Stimulated activated naive CD8-positive, alpha-beta T cell treated with anti-CD3 and anti-CD28 coated beads, Interleukin-15, amount 100 ng/mL, for 72 hours (primary cell): Measurements from ENCODE around the gene GPR55.
A peak's percentile ranks its signal among the peaks of the same experiment; 100 is the strongest.
"Not testable (repeated sequence)": the region's sequence is repeated elsewhere in the genome, so short reads cannot be mapped to it uniquely, and the experiment has no call there.

ENCODE experiments used
- ATAC-seq: fragments of 150-1000 bp; cut with Tn5 transposase; 2 replicates; pipeline ENCODE4 v1.10.0; 2021; ENCODE audit warnings: mild to moderate bottlenecking, moderate library complexity
- DNase-seq, 2 donors: peaks; one replicate each; pipeline ENCODE4 v3.0.0; 2021 to 2022
- H3K27ac Mint-ChIP-seq, 2 donors: one replicate each; pipeline ENCODE4 v1.8.0; 2022; ENCODE audit warnings: mild to moderate bottlenecking in 2 of 2, mixed read lengths in 2 of 2, moderate library complexity in 2 of 2
- H3K27me3 Mint-ChIP-seq: one replicate; pipeline ENCODE4 v1.8.0; 2022; ENCODE audit warnings: mixed read lengths
- H3K4me1 Mint-ChIP-seq: one replicate; pipeline ENCODE4 v1.8.0; 2022; ENCODE audit warnings: mild to moderate bottlenecking, mixed read lengths
- H3K4me3 Mint-ChIP-seq, 2 donors: one replicate each; pipeline ENCODE4 v1.8.0; 2022; ENCODE audit warnings: mild to moderate bottlenecking in 2 of 2, mixed read lengths in 2 of 2, moderate library complexity in 1 of 2
- H3K9me3 Mint-ChIP-seq, 2 donors: one replicate each; pipeline ENCODE4 v1.8.0; 2022; ENCODE audit warnings: mixed read lengths in 2 of 2

Gene GPR55

GRCh38 chr2:230941202-230942180 lies 16.4 kb upstream of the GPR55 start:
- Mint-ChIP-seq H3K9me3 (no peaks in the 10 kb centered on the region), H3K27ac (peak overlapping the region in 1 of 2 donors; percentile 27)

DNA sequence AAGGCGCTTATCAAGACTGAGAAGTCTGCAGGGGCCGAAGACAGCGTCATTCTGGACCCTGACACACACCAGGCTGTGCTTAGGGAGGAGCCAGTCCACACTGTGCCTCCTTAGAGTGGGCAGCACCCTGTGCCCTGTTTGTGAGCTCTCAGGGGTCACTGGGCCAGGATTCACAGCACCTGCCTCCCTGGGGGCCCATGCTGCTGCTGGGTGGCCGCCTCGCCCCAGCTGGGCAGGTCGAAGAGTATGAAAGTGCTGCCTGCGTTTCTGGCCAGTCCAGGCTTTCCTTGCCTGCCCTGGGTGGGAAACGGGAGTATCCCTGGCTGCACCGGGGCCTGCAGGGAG lies 15.4 kb upstream of the GPR55 start:
- Mint-ChIP-seq H3K9me3 (peaks cover 8 to 9% of the 10 kb centered on the region in 2 donors), H3K27ac (no peak overlapping the region), H3K27me3 (no peaks in the 10 kb centered on the region), H3K4me1 (peaks cover 51% of the 10 kb centered on the region), H3K4me3 (no peak overlapping the region)
- DNase-seq = no peak
- ATAC-seq = no peak

More at GRCh38 chr2:230941202-230942180, 16.4 kb upstream of the GPR55 start:
- peaks cover 60% of the 10 kb centered on the region for H3K4me1 Mint-ChIP-seq
- H3K4me3 Mint-ChIP-seq = no peak overlapping the region
- no peaks in the 10 kb centered on the region for H3K27me3 Mint-ChIP-seq
- no peak for DNase-seq
- no peak for ATAC-seq

DNA sequence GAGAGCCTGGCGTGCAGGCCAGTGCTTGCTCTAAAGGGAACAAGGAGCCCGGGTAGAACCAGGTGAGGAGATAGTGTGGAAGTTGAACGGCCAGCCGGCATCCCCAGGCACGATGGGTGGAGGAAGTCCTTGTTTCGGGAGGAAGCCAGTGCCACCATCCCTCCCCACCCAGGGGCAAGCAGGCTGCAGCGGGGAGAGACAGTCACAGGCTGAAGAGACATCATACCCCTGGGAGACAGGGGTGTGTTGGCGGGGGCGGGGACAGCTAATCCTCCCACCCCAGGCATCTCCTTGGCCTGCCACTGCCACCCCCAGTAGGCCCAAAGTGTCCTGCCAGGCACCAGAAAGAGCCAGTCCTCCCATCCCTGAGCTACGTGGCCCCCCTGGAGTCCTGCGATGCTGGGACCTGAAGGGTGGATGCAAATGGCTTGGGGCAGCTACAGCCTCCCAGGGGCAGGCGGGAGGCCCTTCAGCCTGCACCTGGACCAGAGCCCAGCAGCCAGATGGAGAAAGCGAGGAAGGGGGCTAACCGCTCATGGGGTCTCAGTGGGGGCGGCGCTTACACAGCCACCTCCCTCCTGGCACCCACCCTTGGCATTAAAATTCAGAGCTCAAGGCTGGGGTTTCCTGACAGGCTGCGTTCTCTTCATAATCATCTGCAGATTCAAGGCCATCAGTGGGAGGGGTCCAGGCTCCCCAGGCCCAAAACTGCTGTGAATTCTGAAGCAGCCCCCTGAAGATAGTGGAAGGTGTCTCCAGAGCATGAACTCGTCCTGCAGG lies 14.8 kb upstream of the GPR55 start:
- no peaks in the 10 kb centered on the region for H3K27me3 Mint-ChIP-seq
- H3K4me3 Mint-ChIP-seq = no peak overlapping the region
- H3K27ac Mint-ChIP-seq = peak overlapping the region in 1 of 2 donors; percentile 22
- no peak for ATAC-seq
- peaks cover 12% of the 10 kb centered on the region in 2 donors for H3K9me3 Mint-ChIP-seq
- peaks cover 47% of the 10 kb centered on the region for H3K4me1 Mint-ChIP-seq
- DNase-seq = no peak

DNA sequence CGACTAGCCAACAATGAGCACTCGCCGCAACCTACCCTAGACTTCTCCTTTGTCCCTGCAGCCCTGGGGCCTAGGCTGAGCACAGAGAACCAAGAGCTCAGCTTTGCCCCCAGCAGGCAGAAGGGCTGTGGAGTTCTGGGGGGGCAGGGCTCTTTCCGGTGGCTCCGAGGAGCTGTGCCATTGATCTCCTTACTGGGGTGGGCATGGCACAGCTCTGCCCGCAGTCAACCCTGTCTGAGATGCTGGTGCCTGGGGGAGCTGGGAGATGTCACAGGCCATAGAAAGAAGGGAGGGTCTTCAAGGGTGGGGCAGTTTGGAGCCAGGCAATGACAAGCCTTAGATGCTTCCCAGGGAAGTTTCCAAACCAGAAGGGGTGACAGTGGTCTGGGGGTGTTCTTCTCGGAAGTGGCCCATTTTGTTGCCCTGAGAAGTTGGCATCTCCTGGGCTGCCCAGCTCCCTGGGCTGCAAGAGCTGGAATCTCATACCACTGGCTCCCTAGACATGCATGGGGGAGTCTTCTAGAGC lies 14.1 kb upstream of the GPR55 start:
- ATAC-seq (no peak), DNase-seq (no peak)
- Mint-ChIP-seq H3K4me1 (peaks cover 41% of the 10 kb centered on the region), H3K27me3 (no peaks in the 10 kb centered on the region), H3K27ac (no peak overlapping the region), H3K9me3 (peaks cover 12% of the 10 kb centered on the region in 2 donors), H3K4me3 (no peak overlapping the region)

DNA sequence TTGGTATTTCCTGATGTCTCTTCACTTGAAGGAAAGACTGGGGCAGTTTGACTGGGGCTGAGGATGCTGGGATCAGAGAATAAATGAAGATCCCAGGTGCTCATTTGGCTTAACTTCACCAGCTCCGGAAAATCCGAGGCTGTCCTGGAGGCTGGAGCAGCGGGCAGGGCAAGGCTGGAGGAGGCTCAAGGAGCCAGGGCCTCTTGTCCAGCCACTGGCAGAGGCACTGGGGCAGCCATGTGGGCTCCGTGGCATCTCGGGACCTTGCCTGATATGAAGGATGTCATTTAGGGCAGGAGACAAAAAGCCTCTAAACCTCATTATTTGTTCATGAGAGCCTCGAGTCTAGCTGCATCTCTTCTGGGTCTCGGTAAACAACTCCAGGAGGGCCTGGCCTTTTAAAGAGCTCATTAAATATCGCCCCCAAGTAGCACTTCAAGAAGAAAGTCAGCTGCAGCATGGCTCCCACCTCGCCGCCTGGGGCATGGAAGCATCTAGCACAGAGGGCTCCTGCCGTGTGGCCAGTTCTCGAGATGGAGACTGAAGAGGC lies 13.5 kb upstream of the GPR55 start:
- ATAC-seq = no peak
- no peak overlapping the region for H3K4me3 Mint-ChIP-seq

DNA sequence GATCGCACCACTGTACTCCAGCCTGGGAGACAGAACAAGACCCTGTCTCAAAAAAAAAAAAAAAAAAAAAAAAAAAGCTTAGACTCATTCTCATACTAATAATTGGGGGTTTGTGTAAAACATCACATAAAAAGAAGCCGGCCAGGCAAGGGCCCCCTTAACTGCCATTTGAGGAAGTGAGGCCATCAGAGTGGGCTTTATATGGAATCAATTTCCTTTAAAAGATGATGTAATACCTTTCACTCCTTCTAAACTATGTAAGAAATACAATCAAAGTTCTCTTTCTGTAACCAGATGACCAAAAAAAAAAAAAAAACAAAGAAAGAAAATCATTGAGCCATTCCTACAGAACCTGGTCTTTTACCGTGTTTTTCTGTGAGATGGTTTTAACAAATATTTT lies 13.1 kb upstream of the GPR55 start:
- no peak for ATAC-seq
- H3K27ac Mint-ChIP-seq = no peak overlapping the region
- H3K4me3 Mint-ChIP-seq = no peak overlapping the region
- DNase-seq = no peak
- H3K4me1 Mint-ChIP-seq = peaks cover 41% of the 10 kb centered on the region
- H3K9me3 Mint-ChIP-seq = peaks cover 12% of the 10 kb centered on the region in 2 donors
- peaks cover 5% of the 10 kb centered on the region for H3K27me3 Mint-ChIP-seq

More for the DNA sequence above, 13.5 kb upstream of the GPR55 start:
- Mint-ChIP-seq H3K27ac (no peak overlapping the region), H3K4me1 (peaks cover 41% of the 10 kb centered on the region), H3K9me3 (peaks cover 12% of the 10 kb centered on the region in 2 donors), H3K27me3 (peaks cover under 1% of the 10 kb centered on the region)
- no peak for DNase-seq

- peaks cover 6% of the 10 kb centered on the region for H3K27me3 Mint-ChIP-seq
- peaks cover 12% of the 10 kb centered on the region in 2 donors for H3K9me3 Mint-ChIP-seq
- ATAC-seq (no peak), DNase-seq (no peak)
- no peak overlapping the region for H3K4me3 Mint-ChIP-seq
- no peak overlapping the region for H3K27ac Mint-ChIP-seq
- H3K4me1 Mint-ChIP-seq = peaks cover 41% of the 10 kb centered on the region
These were observed 12.3 kb upstream of the GPR55 start for GRCh38 chr2:230937362-230937761.

DNA sequence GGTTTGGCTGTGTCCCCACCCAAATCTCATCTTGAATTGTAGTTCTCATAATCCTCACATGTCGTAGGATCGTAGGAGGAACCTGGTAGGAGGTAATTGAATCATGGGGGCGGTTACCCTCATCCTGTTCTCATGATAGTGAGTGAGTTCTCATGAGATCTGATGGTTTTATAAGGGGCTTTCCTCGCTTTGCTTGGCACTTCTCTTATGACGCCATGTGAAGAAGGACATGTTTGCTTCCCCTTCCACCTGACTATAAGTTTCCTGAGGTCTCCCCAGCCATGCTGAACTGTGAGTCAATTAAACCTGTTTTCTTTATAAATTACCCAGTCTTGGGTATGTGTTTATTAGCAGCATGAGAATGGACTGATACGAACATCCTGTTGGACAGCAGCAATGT lies 11.2 kb upstream of the GPR55 start:
- not testable (repeated sequence) for H3K4me3 Mint-ChIP-seq, H3K27ac Mint-ChIP-seq, ATAC-seq, DNase-seq, H3K27me3 Mint-ChIP-seq
- H3K9me3 Mint-ChIP-seq = peaks cover 12% of the 10 kb centered on the region in 2 donors
- peaks cover 41% of the 10 kb centered on the region for H3K4me1 Mint-ChIP-seq

DNA sequence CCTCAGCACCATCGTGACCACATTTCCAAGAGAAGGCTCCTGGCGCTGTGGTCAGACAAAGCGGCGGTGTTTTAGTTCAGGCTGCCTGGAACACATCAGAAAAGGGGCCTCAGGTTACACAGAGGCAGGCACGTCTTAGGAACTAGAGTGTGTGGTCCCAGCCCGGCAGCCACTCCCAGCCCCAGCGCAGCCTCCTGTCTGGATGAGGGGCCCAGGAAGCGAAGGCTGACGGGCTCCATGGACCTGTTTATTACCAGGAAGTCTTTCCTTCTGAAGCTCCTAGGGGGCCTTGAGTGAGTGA lies 10.0 kb upstream of the GPR55 start:
- ATAC-seq = no peak
- Mint-ChIP-seq H3K4me3 (no peak overlapping the region), H3K27me3 (peaks cover 6% of the 10 kb centered on the region), H3K27ac (no peak overlapping the region), H3K9me3 (peaks cover 12% of the 10 kb centered on the region in 2 donors), H3K4me1 (peaks cover 53% of the 10 kb centered on the region)
- no peak for DNase-seq

- Mint-ChIP-seq H3K9me3 (peaks cover 12% of the 10 kb centered on the region in 2 donors), H3K27ac (no peak overlapping the region), H3K4me1 (peaks cover 54% of the 10 kb centered on the region), H3K27me3 (peaks cover 6% of the 10 kb centered on the region), H3K4me3 (no peak overlapping the region)
- DNase-seq (no peak), ATAC-seq (no peak)
These were observed 9.4 kb upstream of the GPR55 start for GRCh38 chr2:230934231-230935129.

DNA sequence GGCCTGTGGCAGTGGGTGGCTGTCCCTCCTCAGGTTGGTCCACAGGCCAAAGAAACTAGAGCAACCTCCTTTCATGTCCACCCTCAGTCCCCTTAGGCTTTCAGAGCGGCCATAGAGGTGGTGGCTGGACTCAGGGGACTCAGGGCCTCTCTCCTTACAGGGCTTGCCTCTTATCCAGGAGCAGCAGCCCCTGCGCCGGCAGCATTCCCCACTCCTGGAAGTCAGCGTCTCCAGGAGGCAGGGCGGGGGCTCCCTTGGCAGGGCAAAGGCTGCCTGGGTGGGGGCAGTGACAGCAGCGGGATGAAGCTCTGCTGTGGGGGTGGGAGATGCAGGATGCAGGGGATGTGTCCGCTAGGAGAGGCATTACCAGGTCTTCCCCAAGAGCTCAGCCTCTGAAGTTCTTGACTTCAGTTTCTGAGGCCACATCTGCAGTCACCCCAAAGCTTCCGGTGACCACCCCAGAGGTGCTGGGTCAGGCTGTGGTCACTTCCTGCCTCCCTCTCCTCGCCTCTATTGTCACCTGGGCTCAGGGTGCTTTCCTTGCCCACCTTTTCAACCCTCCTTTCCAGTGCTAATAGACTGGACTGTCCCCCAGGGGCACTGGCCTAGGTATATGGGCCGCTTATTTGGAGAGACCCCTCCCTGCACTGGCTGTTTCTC lies 8.6 kb upstream of the GPR55 start:
- Mint-ChIP-seq H3K4me1 (peaks cover 55% of the 10 kb centered on the region), H3K9me3 (peaks cover 12% of the 10 kb centered on the region in 2 donors)

DNA sequence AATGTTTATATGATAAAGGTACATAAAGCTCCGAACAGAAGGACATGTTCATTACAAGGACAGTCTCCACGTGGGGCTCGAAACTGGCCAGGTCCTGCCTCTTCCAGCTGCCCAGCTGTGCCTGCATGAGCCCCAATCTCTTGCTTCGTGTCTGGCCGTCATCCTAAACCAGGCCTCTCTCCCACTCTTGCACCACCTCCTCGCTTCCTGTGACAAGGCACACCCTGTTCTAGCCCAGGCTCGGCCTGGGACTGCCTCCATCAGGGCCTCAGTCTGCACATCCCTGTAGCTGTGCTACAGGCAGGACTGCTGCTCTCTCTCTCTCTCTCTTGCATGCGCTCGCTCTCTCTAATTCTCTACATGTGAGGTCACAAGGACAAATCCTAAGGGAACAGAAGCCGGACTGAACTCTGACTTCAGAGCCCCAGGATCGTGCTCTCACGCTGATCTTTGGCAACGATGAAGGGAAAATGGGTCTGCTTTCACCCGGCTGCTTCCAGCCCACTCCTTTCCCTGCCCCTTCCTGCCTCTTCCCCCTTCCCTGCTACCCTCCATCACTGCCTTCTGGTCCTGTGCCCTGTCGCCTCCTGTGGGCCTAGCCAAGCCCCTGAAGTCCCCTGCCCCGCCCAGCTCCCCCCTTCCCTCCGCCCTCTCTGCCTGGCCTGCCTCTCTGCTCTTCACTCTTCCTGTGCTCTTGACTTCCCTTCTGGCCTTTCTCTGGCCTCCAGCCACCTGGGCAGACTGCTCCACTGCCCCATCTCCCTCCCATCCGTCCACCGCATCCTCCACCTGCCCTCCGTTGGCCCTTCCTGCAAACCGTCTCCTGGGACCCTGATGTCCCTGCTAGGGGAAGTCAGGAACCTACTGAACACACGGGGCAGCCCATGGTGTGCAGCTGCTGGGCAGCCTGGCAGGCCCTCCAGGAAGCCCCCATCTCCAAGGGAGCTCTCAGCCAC lies 7.8 kb upstream of the GPR55 start:
- H3K9me3 Mint-ChIP-seq = peaks cover 12% of the 10 kb centered on the region in 2 donors
- DNase-seq (peak in 1 of 2 donors; percentile 7), ATAC-seq (no peak)
- no peak overlapping the region for H3K4me3 Mint-ChIP-seq
- peaks cover 63% of the 10 kb centered on the region for H3K4me1 Mint-ChIP-seq
- peak overlapping the region; percentile 4 to 77 for H3K27ac Mint-ChIP-seq
- peaks cover 6% of the 10 kb centered on the region for H3K27me3 Mint-ChIP-seq

More for the DNA sequence above, 8.6 kb upstream of the GPR55 start:
- DNase-seq (no peak), ATAC-seq (no peak)
- peaks cover 6% of the 10 kb centered on the region for H3K27me3 Mint-ChIP-seq
- no peak overlapping the region for H3K4me3 Mint-ChIP-seq
- H3K27ac Mint-ChIP-seq = peak overlapping the region in 1 of 2 donors; percentile 77

DNA sequence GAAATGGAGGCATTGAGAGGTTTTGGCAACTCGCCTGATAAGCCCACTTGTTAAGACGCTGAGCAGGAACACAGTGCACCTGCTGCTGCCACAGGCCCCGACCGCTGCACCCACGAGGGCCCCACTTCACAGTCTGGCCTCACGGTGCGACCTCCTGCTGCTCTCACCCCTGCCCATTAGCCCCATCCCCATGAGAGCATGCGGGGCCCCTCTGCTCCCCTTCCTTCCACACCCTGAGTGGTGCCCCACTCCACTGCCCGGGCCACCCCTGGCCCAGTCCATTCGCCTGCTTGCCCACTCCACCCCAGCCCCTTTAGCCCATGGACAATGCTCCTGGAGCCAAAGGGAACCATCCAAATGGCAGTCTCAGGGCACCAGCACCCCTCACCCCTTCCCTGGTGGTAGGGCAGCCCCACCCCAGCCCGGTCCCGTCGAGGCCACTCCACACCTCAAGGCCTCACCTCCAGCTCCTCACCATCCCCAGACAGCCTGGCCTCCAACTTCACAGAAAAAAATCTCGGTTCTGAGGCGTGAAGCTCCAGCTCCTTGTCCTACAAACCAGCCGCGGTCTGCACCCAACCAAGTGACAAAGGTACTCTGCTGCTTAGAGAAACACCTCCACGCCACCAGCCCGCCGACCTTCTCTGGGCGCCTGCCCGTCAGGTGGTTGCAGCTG lies 6.7 kb upstream of the GPR55 start:
- H3K9me3 Mint-ChIP-seq = peaks cover 12% of the 10 kb centered on the region in 2 donors
- peak overlapping the region; percentile 1 to 68 for H3K27ac Mint-ChIP-seq

More for the DNA sequence above, 6.7 kb upstream of the GPR55 start:
- H3K4me1 Mint-ChIP-seq = peaks cover 75% of the 10 kb centered on the region
- peak overlapping the region in 1 of 2 donors; percentile 45 for H3K4me3 Mint-ChIP-seq
- DNase-seq = peak in 1 of 2 donors; percentile 8
- ATAC-seq = peak; percentile 16
- peaks cover 6% of the 10 kb centered on the region for H3K27me3 Mint-ChIP-seq
